OCI-LY7 (cell line): ENCODE data around the gene C10orf90. TPM values are rescaled to one million over a fixed set of nuclear protein-coding genes. Genes with fewer than 3 reads are reported as not detected.

ENCODE experiments used
- BruUV-seq: library from RNA; stranded (reverse); fragments of 400-500 nt; replicated peaks from 2 replicates; lab custom pipeline; 2021; lab: Mats Ljungman, UMichigan
- CTCF ChIA-PET: fragments of 300-600 bp; sonication (Branson Sonifier 250); formaldehyde crosslinking; loops from one replicate; lab custom pipeline; 2022; ENCODE audit warnings: antibody characterized with exemption; ENCODE audit not compliant: unreplicated experiment; lab: Charles Lee
- POLR2A ChIA-PET: fragments of 300-600 bp; sonication (Branson Sonifier 250); formaldehyde crosslinking; loops from one replicate; lab custom pipeline; 2022; ENCODE audit warnings: antibody characterized with exemption; lab: Charles Lee
- DNase-seq: peaks from one replicate; pipeline ENCODE4 v3.0.0-alpha.2; 2015; ENCODE audit warnings: low spot score
- H2AFZ ChIP-seq: fragments of 200-600 bp; sonication (generic), shearing (Covaris generic); 2 replicates; pipeline ENCODE4 v1.6.1; 2014; ENCODE audit warnings: mild to moderate bottlenecking, antibody characterized with exemption, low read length, moderate library complexity
- H3K27ac ChIP-seq: fragments of 200-600 bp; sonication (generic); 2 replicates; pipeline ENCODE4 v1.5.1; 2014; ENCODE audit warnings: mixed run types, low read depth, mild to moderate bottlenecking, moderate library complexity, low read length, inconsistent platforms; ENCODE audit not compliant: poor library complexity, severe bottlenecking
- H3K36me3 ChIP-seq: fragments of 200-600 bp; sonication (generic); 2 replicates; pipeline ENCODE4 v1.6.1; 2014; ENCODE audit warnings: mild to moderate bottlenecking, antibody characterized with exemption, low read length, moderate library complexity, mixed read lengths; ENCODE audit not compliant: insufficient read depth
- H3K4me1 ChIP-seq: fragments of 200-600 bp; sonication (generic); 2 replicates; pipeline ENCODE4 v1.5.1; 2014; ENCODE audit warnings: mild to moderate bottlenecking, low read length; ENCODE audit not compliant: insufficient read depth, poor library complexity, severe bottlenecking
- H3K4me2 ChIP-seq: fragments of 200-600 bp; sonication (generic); 2 replicates; pipeline ENCODE4 v1.6.1; 2014; ENCODE audit warnings: mild to moderate bottlenecking, low read length
- H3K4me3 ChIP-seq: fragments of 200-600 bp; sonication (generic); 2 replicates; pipeline ENCODE4 v1.5.1; 2014; ENCODE audit warnings: mild to moderate bottlenecking, low read depth, low read length; ENCODE audit not compliant: poor library complexity, severe bottlenecking
- H3K79me2 ChIP-seq: fragments of 200-600 bp; sonication (generic); 2 replicates; pipeline ENCODE4 v1.6.1; 2016; ENCODE audit warnings: low read depth, mild to moderate bottlenecking, low read length, moderate library complexity, mixed read lengths; ENCODE audit not compliant: insufficient read depth
- H3K9me2 ChIP-seq: fragments of 200-600 bp; sonication (generic); 2 replicates; pipeline ENCODE4 v1.6.1; 2016; ENCODE audit warnings: mild to moderate bottlenecking, low read length, mixed read lengths; ENCODE audit not compliant: insufficient read depth
- H3K9me3 ChIP-seq: fragments of 200-600 bp; sonication (generic); 2 replicates; pipeline ENCODE4 v1.6.1; 2014; ENCODE audit warnings: mild to moderate bottlenecking, mixed run types, low read length, mixed read lengths
- H4K20me1 ChIP-seq: fragments of 200-600 bp; sonication (generic); 2 replicates; pipeline ENCODE4 v1.6.1; 2014; ENCODE audit warnings: mild to moderate bottlenecking, antibody characterized with exemption, low read length, moderate library complexity, mixed read lengths; ENCODE audit not compliant: insufficient read depth
- EZH2phosphoT487 ChIP-seq: fragments of 200-600 bp; sonication (generic); IDR thresholded peaks from 2 replicates; pipeline ENCODE4 v1.6.1; 2018; ENCODE audit warnings: low read depth, borderline replicate concordance, mild to moderate bottlenecking, mixed run types, antibody characterized with exemption, low read length, moderate library complexity, mixed read lengths
- intact Hi-C: fragments of 100-400 bp; cut with micrococcal nuclease; formaldehyde crosslinking; loops from one replicate; pipeline ENCODE4 v1.10.0; 2022; ENCODE audit not compliant: unreplicated experiment
- total RNA-seq, 2 experiments: library from RNA; depleted of rRNA in 1 of 2; stranded (reverse); fragments of >200 nt in 1 of 2; shearing (Covaris generic) in 1 of 2; gene quantifications; 2 replicates each; pipeline ENCODE4 v1.2.3, GENCODE V29; 2014 to 2022
- TF ChIP-seq, protein P1 (sequence below): fragments of 200-600 bp; sonication (generic); conservative IDR thresholded peaks from 2 replicates; pipeline ENCODE4 v1.5.1; 2014; ENCODE audit warnings: mild to moderate bottlenecking, antibody characterized with exemption, low read length, moderate library complexity, mixed read lengths

C10orf90 gene
- total RNA-seq, 2 experiments from 2014 or later: not detected

GRCh38 chr10:126670895-126671261 lies 385 bp upstream of the C10orf90 start:
- no peak for DNase-seq
- BruUV-seq: no TSS peak
- intact Hi-C loops: no loop called here
- TF ChIP-seq, protein P1, sequence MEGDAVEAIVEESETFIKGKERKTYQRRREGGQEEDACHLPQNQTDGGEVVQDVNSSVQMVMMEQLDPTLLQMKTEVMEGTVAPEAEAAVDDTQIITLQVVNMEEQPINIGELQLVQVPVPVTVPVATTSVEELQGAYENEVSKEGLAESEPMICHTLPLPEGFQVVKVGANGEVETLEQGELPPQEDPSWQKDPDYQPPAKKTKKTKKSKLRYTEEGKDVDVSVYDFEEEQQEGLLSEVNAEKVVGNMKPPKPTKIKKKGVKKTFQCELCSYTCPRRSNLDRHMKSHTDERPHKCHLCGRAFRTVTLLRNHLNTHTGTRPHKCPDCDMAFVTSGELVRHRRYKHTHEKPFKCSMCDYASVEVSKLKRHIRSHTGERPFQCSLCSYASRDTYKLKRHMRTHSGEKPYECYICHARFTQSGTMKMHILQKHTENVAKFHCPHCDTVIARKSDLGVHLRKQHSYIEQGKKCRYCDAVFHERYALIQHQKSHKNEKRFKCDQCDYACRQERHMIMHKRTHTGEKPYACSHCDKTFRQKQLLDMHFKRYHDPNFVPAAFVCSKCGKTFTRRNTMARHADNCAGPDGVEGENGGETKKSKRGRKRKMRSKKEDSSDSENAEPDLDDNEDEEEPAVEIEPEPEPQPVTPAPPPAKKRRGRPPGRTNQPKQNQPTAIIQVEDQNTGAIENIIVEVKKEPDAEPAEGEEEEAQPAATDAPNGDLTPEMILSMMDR: no peak
- no peak for TF ChIP-seq EZH2phosphoT487
- H2AFZ ChIP-seq: no peak overlapping the region
- no peaks in the 10 kb centered on the region for H3K4me1 ChIP-seq
- POLR2A ChIA-PET: no interaction called here
- H3K9me3 ChIP-seq: no peaks in the 10 kb centered on the region
- CTCF ChIA-PET: no interaction called here
- no peaks in the 10 kb centered on the region for H3K9me2 ChIP-seq
- H3K36me3 ChIP-seq: no peaks in the 10 kb centered on the region
- no peak overlapping the region for H3K27ac ChIP-seq
- H3K79me2 ChIP-seq: no peaks in the 10 kb centered on the region
- H3K4me2 ChIP-seq: no peak overlapping the region
- H4K20me1 ChIP-seq: no peaks in the 10 kb centered on the region
- H3K4me3 ChIP-seq: no peak overlapping the region

DNA sequence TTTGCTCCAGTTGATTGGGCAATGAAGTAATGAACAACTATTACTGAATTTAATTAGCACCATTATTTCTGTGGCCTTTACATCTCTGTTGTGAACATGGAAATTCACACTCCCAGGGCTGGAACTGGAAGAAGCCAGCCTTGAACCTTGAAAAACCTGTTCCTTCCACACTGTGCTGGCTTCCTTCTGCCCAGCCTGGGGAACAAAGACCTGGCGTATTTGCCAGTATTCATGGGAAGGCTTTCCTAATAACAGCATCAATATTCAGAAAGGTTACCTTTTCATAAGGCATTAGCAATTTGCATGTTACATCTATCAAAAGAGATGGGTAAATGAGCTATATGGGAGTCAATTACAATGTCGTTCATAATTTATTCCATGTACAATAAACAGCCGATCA lies 1.3 kb downstream of the C10orf90 start:
- H3K9me2 ChIP-seq: no peaks in the 10 kb centered on the region
- no peaks in the 10 kb centered on the region for H3K4me1 ChIP-seq
- POLR2A ChIA-PET: no interaction called here
- intact Hi-C loops: no loop called here
- no TSS peak for BruUV-seq
- TF ChIP-seq EZH2phosphoT487: no peak
- TF ChIP-seq, protein P1: no peak
- no peak overlapping the region for H3K27ac ChIP-seq
- H3K4me2 ChIP-seq: no peak overlapping the region
- no peaks in the 10 kb centered on the region for H4K20me1 ChIP-seq
- H3K9me3 ChIP-seq: no peaks in the 10 kb centered on the region
- H3K36me3 ChIP-seq: no peaks in the 10 kb centered on the region
- H3K4me3 ChIP-seq: no peak overlapping the region
- H3K79me2 ChIP-seq: no peaks in the 10 kb centered on the region
- CTCF ChIA-PET: no interaction called here
- no peak for DNase-seq
- no peak overlapping the region for H2AFZ ChIP-seq

DNA sequence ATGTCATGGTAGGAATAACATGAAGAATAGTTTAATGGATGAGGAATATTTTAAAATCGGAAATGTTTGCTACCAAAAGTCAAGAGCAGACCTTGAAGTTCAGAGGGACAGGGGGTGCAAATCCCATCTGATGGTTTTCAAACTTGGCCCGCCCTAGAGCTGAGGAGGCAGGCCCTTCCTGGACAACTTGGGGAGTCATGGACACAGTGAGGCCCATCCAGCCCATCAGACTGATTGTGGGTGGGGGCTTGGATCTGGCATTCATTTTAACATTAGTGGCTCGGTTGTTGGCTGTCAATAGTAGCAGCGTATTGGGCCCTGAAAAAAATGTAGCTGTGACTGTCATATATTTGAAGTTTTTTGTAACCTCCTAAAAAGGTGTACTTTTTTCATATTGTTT lies 2.0 kb downstream of the C10orf90 start:
- Histone ChIP-seq H4K20me1 (no peaks in the 10 kb centered on the region), H3K36me3 (no peaks in the 10 kb centered on the region), H3K79me2 (no peaks in the 10 kb centered on the region), H3K4me3 (no peak overlapping the region), H2AFZ (no peak overlapping the region), H3K4me1 (no peaks in the 10 kb centered on the region), H3K9me3 (no peaks in the 10 kb centered on the region), H3K9me2 (no peaks in the 10 kb centered on the region), H3K4me2 (no peak overlapping the region), H3K27ac (no peak overlapping the region)
- no peak for DNase-seq
- ChIA-PET CTCF (no interaction called here), POLR2A (no interaction called here)
- intact Hi-C loops: no loop called here
- no peak for TF ChIP-seq EZH2phosphoT487
- TF ChIP-seq, protein P1: no peak
- BruUV-seq: no TSS peak
